GM18520 (cell line): ENCODE measurements around the gene CCDC167.

Source experiments
- ATAC-seq: cut with Tn5 transposase; IDR thresholded peaks from one replicate; pipeline ENCODE4 v1.9.1; 2021; ENCODE audit not compliant: unreplicated experiment

Gene CCDC167

DNA sequence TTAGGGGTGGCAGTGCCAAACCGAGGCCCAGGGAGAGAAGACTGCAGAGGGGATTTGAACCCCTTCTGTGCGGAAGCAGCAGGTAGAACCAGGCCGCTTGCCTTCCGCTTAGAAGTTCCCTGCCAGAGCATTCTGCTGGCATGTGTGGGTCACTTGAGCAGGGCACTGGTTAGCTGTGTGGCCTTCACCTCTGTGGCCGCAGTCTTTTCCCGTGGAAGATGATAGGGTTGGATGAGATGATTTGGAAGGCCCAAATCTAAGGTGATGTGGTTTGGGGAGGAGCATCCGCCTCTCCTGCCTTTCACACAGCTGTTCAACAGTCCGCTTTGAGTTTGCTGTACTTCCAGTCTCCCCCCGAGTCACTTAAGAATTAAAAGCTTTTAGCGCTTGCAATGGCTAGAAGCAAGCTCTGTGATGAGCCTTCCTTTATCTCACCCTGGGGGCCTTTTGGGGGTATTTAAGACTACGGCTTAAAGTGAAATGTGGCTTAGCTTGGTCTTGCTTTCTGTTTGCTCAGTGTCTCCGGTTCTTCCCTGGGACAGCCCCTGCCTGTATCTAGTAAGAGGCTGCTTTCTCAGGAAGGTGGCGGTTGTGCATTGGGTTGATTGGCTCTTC is 65.9 kb downstream of the CCDC167 start:
- peak; percentile 10 for ATAC-seq
